Erythroblast (primary cell): Measurements from ENCODE around the gene ACY1.

Experiments used
- DNase-seq, 2 experiments: peaks; one replicate each; lab custom pipeline; 2025; lab: John Stamatoyannopoulos, UW
- GATA1 ChIP-seq: IDR thresholded peaks from 2 replicates; pipeline ENCODE4 v1.6.1; 2011; ENCODE audit warnings: low read depth, mild to moderate bottlenecking, control low read depth, low read length, moderate library complexity
- POLR2A ChIP-seq: IDR thresholded peaks from 2 replicates; pipeline ENCODE4 v1.6.1; 2011; ENCODE audit warnings: mild to moderate bottlenecking, low read length

The ACY1 gene

GRCh38 chr3:51963951-51964451 lies 19.3 kb upstream of the ACY1 start:
- DNase-seq, result no peak
- TF ChIP-seq GATA1 (no peak), POLR2A (no peak)

GRCh38 chr3:51964521-51964920 lies 18.8 kb upstream of the ACY1 start:
- no peak for DNase-seq
- TF ChIP-seq POLR2A (no peak), GATA1 (no peak)

GRCh38 chr3:51966016-51966415 lies 17.3 kb upstream of the ACY1 start:
- TF ChIP-seq POLR2A (no peak), GATA1 (no peak)
- no peak for DNase-seq

- no peak for DNase-seq
- no peak for TF ChIP-seq POLR2A
- no peak for TF ChIP-seq GATA1
These were observed 16.8 kb upstream of the ACY1 start for GRCh38 chr3:51966486-51966885.

- TF ChIP-seq GATA1 (no peak), POLR2A (no peak)
- DNase-seq, result no peak
These were observed 16.4 kb upstream of the ACY1 start for GRCh38 chr3:51966922-51967383.

GRCh38 chr3:51967384-51968169 lies 15.8 kb upstream of the ACY1 start, which contains the start of gene PCBP4:
PCBP4 (minus strand) TSS chr3:51967454; CDS start chr3:51961240, 6,214 bp downstream.
- no peak for TF ChIP-seq POLR2A
- DNase-seq, result peak; percentile 36 to 52

GRCh38 chr3:51968170-51968775 lies 15.1 kb upstream of the ACY1 start:
- TF ChIP-seq GATA1, result no peak
- TF ChIP-seq POLR2A, result no peak
- DNase-seq, result no peak

GRCh38 chr3:51968883-51969678 lies 14.3 kb upstream of the ACY1 start:
- TF ChIP-seq GATA1 (no peak), POLR2A (no peak)
- DNase-seq, result no peak

- TF ChIP-seq POLR2A, result no peak
- TF ChIP-seq GATA1, result no peak
These were observed 13.5 kb upstream of the ACY1 start for GRCh38 chr3:51969841-51970240.

GRCh38 chr3:51970606-51971300 lies 12.6 kb upstream of the ACY1 start:
- TF ChIP-seq POLR2A, result no peak
- no peak for DNase-seq

More at GRCh38 chr3:51969841-51970240, 13.5 kb upstream of the ACY1 start:
- no peak for DNase-seq

GRCh38 chr3:51971350-51971749 lies 12.0 kb upstream of the ACY1 start:
- TF ChIP-seq GATA1, result no peak
- no peak for TF ChIP-seq POLR2A
- DNase-seq, result no peak

- TF ChIP-seq GATA1 (no peak), POLR2A (no peak)
- DNase-seq, result peak in 1 of 2 experiments; percentile 49
These were observed 8.9 kb upstream of the ACY1 start for GRCh38 chr3:51974277-51974962.
